ENCODE data around the gene IFRD1. TPM values are rescaled to one million over a fixed set of nuclear protein-coding genes. Genes with fewer than 3 reads are reported as not detected.

Gene IFRD1
- total RNA-seq, 1 donor from 2014 or later = 36.0 TPM

- intact Hi-C loops (cut with micrococcal nuclease) = no loop called here
Observed at GRCh38 chr7:112484671-112485167, 34.5 kb downstream of the IFRD1 start.

GRCh38 chr7:112485766-112486165, 35.5 kb downstream of the IFRD1 start:
- intact Hi-C loops (cut with micrococcal nuclease) = no loop called here

- intact Hi-C loops (cut with micrococcal nuclease) = no loop called here
Observed at GRCh38 chr7:112487457-112488263, 37.4 kb downstream of the IFRD1 start.

- intact Hi-C loops (cut with micrococcal nuclease) = no loop called here
Observed at GRCh38 chr7:112488264-112488552, 37.9 kb downstream of the IFRD1 start.

GRCh38 chr7:112492186-112492585, 41.9 kb downstream of the IFRD1 start:
- intact Hi-C loops (cut with micrococcal nuclease) = no loop called here

- intact Hi-C loops (cut with micrococcal nuclease) = loop anchor here (5.0 kb wide), 1 partner anchor 752 kb away; no protein-coding TSS in a partner anchor
Observed at GRCh38 chr7:112494656-112495055, 44.4 kb downstream of the IFRD1 start.

GRCh38 chr7:112495156-112495788, 45.0 kb downstream of the IFRD1 start:
- intact Hi-C loops (cut with micrococcal nuclease) = loop anchor here (5.0 kb wide), 1 partner anchor 753 kb away; no protein-coding TSS in a partner anchor

GRCh38 chr7:112495810-112496462, 45.7 kb downstream of the IFRD1 start:
- intact Hi-C loops (cut with micrococcal nuclease) = loop anchor here (5.0 kb wide), 1 partner anchor 754 kb away; no protein-coding TSS in a partner anchor

- intact Hi-C loops (cut with micrococcal nuclease) = loop anchor here (5.0 kb wide), 1 partner anchor 755 kb away; no protein-coding TSS in a partner anchor
Observed at GRCh38 chr7:112497481-112497880, 47.2 kb downstream of the IFRD1 start.

GRCh38 chr7:112500619-112501018, 50.4 kb downstream of the IFRD1 start:
- intact Hi-C loops (cut with micrococcal nuclease) = no loop called here

- intact Hi-C loops (cut with micrococcal nuclease) = no loop called here
Observed at GRCh38 chr7:112501801-112502503, 51.7 kb downstream of the IFRD1 start.

GRCh38 chr7:112502700-112503099, 52.4 kb downstream of the IFRD1 start:
- intact Hi-C loops (cut with micrococcal nuclease) = no loop called here

GRCh38 chr7:112503361-112503972, 53.2 kb downstream of the IFRD1 start:
- intact Hi-C loops (cut with micrococcal nuclease) = no loop called here

GRCh38 chr7:112504093-112504695, 53.9 kb downstream of the IFRD1 start:
- intact Hi-C loops (cut with micrococcal nuclease) = no loop called here

- intact Hi-C loops (cut with micrococcal nuclease) = no loop called here
Observed at GRCh38 chr7:112505495-112505894, 55.2 kb downstream of the IFRD1 start.

GRCh38 chr7:112508404-112508803, 58.1 kb downstream of the IFRD1 start:
- intact Hi-C loops (cut with micrococcal nuclease) = no loop called here

- intact Hi-C loops (cut with micrococcal nuclease) = no loop called here
Observed at GRCh38 chr7:112509402-112509801, 59.1 kb downstream of the IFRD1 start.

GRCh38 chr7:112510001-112510742, 59.9 kb downstream of the IFRD1 start:
- intact Hi-C loops (cut with micrococcal nuclease) = no loop called here

- intact Hi-C loops (cut with micrococcal nuclease) = no loop called here
Observed at GRCh38 chr7:112510743-112511110, 60.5 kb downstream of the IFRD1 start.

All from T-helper 2 cell treated with Interferon-gamma antibody and Interleukin-4, amounts not matched to agents 100 ng/mL and 5 ng/mL, for 36 hours (primary cell).